SK-N-SH treated with all-trans-retinoic acid at 6 μM for 48 hours (cell line): Measurements from ENCODE around the gene GAP43.

Experiments used
- ATAC-seq: fragments of 200-7000 bp; cut with Tn5 transposase; 3 replicates; pipeline ENCODE4 v1.9.1; 2020; ENCODE audit warnings: mild to moderate bottlenecking, moderate library complexity
- CSDC2 ChIP-seq: fragments of 250-450 bp; sonication (Bioruptor Pico); IDR thresholded peaks from 2 replicates; pipeline ENCODE4 v1.5.0; 2020; ENCODE audit warnings: mild to moderate bottlenecking, moderate library complexity
- ESRRG ChIP-seq: fragments of 250-450 bp; sonication (Bioruptor Pico); IDR thresholded peaks from 2 replicates; pipeline ENCODE4 v1.6.1; 2021; ENCODE audit warnings: mild to moderate bottlenecking
- GLIS3 ChIP-seq: fragments of 250-450 bp; sonication (Bioruptor Pico); IDR thresholded peaks from 2 replicates; pipeline ENCODE4 v1.5.0; 2020; ENCODE audit warnings: mild to moderate bottlenecking, moderate library complexity
- ISL1 ChIP-seq: fragments of 250-450 bp; sonication (Bioruptor Pico); IDR thresholded peaks from 2 replicates; pipeline ENCODE4 v2.1.2; 2022; ENCODE audit warnings: mild to moderate bottlenecking, moderate library complexity
- OSR1 ChIP-seq: fragments of 250-450 bp; sonication (Bioruptor Pico); IDR thresholded peaks from 2 replicates; pipeline ENCODE4 v1.8.0; 2022; ENCODE audit warnings: moderate library complexity, mild to moderate bottlenecking, inconsistent platforms
- PPARA ChIP-seq: fragments of 250-450 bp; sonication (Bioruptor Pico); IDR thresholded peaks from 2 replicates; pipeline ENCODE4 v1.5.0; 2020; ENCODE audit warnings: mild to moderate bottlenecking, borderline replicate concordance
- RARB ChIP-seq: fragments of 250-450 bp; sonication (Bioruptor Pico); IDR thresholded peaks from 2 replicates; pipeline ENCODE4 v1.8.0; 2021; ENCODE audit warnings: mild to moderate bottlenecking, moderate library complexity
- SNAI2 ChIP-seq: fragments of 250-450 bp; sonication (Bioruptor Pico); IDR thresholded peaks from 2 replicates; pipeline ENCODE4 v1.5.0; 2020; ENCODE audit warnings: mild to moderate bottlenecking, moderate library complexity
- ZC3H10 ChIP-seq: fragments of 250-450 bp; sonication (Bioruptor Pico); IDR thresholded peaks from 2 replicates; pipeline ENCODE4 v1.5.1; 2021; ENCODE audit warnings: mild to moderate bottlenecking, moderate library complexity
- ZFP30 ChIP-seq: fragments of 450-650 bp; formaldehyde crosslinking; IDR thresholded peaks from 2 replicates; pipeline ENCODE4 v1.5.0; 2022; ENCODE audit warnings: mild to moderate bottlenecking, moderate library complexity
- ZNF565 ChIP-seq: fragments of 450-650 bp; formaldehyde crosslinking; conservative IDR thresholded peaks from 2 replicates; pipeline ENCODE4 v1.5.0; 2020; ENCODE audit warnings: low read depth, mild to moderate bottlenecking, moderate library complexity
- ZNF70 ChIP-seq: fragments of 450-650 bp; formaldehyde crosslinking; IDR thresholded peaks from 2 replicates; pipeline ENCODE4 v1.5.0; 2020; ENCODE audit warnings: mild to moderate bottlenecking, moderate library complexity
- TF ChIP-seq, protein P1 (sequence below): fragments of 250-450 bp; sonication (Bioruptor Pico); IDR thresholded peaks from 2 replicates; pipeline ENCODE4 v1.8.0; 2020; ENCODE audit warnings: mild to moderate bottlenecking, moderate library complexity, borderline replicate concordance
- TF ChIP-seq, protein P2 (sequence below): fragments of 250-450 bp; sonication (Bioruptor Pico); IDR thresholded peaks from 2 replicates; pipeline ENCODE4 v1.5.1; 2020; ENCODE audit warnings: low read depth, mild to moderate bottlenecking, moderate library complexity
- TF ChIP-seq, protein P3 (sequence below): fragments of 250-450 bp; sonication (Bioruptor Pico); IDR thresholded peaks from 2 replicates; pipeline ENCODE4 v1.5.0; 2020; ENCODE audit warnings: mild to moderate bottlenecking, moderate library complexity
- TF ChIP-seq, protein P4 (sequence below): fragments of 250-450 bp; sonication (Bioruptor Pico); IDR thresholded peaks from 2 replicates; pipeline ENCODE4 v1.5.1; 2021; ENCODE audit warnings: mild to moderate bottlenecking, moderate library complexity
- TF ChIP-seq, protein P5 (sequence below): fragments of 250-450 bp; sonication (Bioruptor Pico); IDR thresholded peaks from 2 replicates; pipeline ENCODE4 v1.8.0; 2021; ENCODE audit warnings: low read depth, mild to moderate bottlenecking, moderate library complexity, borderline replicate concordance

GAP43 gene

DNA sequence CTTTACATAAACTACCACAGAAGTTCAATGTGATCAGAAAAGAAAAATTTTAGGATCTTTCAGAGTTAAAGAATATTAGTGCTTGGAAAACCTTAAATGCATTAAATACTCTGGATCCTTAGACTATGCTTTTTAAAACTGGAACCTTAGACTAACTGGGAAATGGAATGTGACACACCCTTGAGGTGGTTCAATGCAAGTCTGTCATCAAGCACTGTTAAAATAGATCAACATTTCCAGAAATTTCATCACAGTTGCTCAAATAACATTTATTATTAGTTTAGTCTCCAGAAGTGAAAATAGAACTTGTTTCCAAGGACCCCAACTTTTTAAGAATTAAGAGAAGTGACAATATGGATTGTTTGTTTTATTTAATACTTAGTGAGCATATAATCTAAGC, 71.8 kb downstream of the GAP43 start:
- no peak for ATAC-seq
- TF ChIP-seq ZNF70 (CRISPR knock-in tag) (no peak), ESRRG (CRISPR knock-in tag) (no peak), ZNF565 (CRISPR knock-in tag) (no peak), GLIS3 (CRISPR knock-in tag) (no peak), CSDC2 (CRISPR knock-in tag) (no peak), ISL1 (CRISPR knock-in tag) (no peak), OSR1 (CRISPR knock-in tag) (no peak), ZFP30 (no peak), ZC3H10 (no peak), SNAI2 (CRISPR knock-in tag) (no peak), PPARA (CRISPR knock-in tag) (no peak)
- TF ChIP-seq, protein P1, sequence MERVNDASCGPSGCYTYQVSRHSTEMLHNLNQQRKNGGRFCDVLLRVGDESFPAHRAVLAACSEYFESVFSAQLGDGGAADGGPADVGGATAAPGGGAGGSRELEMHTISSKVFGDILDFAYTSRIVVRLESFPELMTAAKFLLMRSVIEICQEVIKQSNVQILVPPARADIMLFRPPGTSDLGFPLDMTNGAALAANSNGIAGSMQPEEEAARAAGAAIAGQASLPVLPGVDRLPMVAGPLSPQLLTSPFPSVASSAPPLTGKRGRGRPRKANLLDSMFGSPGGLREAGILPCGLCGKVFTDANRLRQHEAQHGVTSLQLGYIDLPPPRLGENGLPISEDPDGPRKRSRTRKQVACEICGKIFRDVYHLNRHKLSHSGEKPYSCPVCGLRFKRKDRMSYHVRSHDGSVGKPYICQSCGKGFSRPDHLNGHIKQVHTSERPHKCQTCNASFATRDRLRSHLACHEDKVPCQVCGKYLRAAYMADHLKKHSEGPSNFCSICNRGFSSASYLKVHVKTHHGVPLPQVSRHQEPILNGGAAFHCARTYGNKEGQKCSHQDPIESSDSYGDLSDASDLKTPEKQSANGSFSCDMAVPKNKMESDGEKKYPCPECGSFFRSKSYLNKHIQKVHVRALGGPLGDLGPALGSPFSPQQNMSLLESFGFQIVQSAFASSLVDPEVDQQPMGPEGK: no peak
- TF ChIP-seq, protein P2, sequence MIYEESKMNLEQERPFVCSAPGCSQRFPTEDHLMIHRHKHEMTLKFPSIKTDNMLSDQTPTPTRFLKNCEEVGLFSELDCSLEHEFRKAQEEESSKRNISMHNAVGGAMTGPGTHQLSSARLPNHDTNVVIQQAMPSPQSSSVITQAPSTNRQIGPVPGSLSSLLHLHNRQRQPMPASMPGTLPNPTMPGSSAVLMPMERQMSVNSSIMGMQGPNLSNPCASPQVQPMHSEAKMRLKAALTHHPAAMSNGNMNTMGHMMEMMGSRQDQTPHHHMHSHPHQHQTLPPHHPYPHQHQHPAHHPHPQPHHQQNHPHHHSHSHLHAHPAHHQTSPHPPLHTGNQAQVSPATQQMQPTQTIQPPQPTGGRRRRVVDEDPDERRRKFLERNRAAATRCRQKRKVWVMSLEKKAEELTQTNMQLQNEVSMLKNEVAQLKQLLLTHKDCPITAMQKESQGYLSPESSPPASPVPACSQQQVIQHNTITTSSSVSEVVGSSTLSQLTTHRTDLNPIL: no peak
- TF ChIP-seq, protein P3, sequence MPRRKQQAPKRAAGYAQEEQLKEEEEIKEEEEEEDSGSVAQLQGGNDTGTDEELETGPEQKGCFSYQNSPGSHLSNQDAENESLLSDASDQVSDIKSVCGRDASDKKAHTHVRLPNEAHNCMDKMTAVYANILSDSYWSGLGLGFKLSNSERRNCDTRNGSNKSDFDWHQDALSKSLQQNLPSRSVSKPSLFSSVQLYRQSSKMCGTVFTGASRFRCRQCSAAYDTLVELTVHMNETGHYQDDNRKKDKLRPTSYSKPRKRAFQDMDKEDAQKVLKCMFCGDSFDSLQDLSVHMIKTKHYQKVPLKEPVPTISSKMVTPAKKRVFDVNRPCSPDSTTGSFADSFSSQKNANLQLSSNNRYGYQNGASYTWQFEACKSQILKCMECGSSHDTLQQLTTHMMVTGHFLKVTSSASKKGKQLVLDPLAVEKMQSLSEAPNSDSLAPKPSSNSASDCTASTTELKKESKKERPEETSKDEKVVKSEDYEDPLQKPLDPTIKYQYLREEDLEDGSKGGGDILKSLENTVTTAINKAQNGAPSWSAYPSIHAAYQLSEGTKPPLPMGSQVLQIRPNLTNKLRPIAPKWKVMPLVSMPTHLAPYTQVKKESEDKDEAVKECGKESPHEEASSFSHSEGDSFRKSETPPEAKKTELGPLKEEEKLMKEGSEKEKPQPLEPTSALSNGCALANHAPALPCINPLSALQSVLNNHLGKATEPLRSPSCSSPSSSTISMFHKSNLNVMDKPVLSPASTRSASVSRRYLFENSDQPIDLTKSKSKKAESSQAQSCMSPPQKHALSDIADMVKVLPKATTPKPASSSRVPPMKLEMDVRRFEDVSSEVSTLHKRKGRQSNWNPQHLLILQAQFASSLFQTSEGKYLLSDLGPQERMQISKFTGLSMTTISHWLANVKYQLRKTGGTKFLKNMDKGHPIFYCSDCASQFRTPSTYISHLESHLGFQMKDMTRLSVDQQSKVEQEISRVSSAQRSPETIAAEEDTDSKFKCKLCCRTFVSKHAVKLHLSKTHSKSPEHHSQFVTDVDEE (CRISPR knock-in tag): no peak
- TF ChIP-seq, protein P4, sequence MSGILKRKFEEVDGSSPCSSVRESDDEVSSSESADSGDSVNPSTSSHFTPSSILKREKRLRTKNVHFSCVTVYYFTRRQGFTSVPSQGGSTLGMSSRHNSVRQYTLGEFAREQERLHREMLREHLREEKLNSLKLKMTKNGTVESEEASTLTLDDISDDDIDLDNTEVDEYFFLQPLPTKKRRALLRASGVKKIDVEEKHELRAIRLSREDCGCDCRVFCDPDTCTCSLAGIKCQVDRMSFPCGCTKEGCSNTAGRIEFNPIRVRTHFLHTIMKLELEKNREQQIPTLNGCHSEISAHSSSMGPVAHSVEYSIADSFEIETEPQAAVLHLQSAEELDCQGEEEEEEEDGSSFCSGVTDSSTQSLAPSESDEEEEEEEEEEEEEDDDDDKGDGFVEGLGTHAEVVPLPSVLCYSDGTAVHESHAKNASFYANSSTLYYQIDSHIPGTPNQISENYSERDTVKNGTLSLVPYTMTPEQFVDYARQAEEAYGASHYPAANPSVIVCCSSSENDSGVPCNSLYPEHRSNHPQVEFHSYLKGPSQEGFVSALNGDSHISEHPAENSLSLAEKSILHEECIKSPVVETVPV (CRISPR knock-in tag): no peak
- TF ChIP-seq, all 23 proteins: peak for 0

DNA sequence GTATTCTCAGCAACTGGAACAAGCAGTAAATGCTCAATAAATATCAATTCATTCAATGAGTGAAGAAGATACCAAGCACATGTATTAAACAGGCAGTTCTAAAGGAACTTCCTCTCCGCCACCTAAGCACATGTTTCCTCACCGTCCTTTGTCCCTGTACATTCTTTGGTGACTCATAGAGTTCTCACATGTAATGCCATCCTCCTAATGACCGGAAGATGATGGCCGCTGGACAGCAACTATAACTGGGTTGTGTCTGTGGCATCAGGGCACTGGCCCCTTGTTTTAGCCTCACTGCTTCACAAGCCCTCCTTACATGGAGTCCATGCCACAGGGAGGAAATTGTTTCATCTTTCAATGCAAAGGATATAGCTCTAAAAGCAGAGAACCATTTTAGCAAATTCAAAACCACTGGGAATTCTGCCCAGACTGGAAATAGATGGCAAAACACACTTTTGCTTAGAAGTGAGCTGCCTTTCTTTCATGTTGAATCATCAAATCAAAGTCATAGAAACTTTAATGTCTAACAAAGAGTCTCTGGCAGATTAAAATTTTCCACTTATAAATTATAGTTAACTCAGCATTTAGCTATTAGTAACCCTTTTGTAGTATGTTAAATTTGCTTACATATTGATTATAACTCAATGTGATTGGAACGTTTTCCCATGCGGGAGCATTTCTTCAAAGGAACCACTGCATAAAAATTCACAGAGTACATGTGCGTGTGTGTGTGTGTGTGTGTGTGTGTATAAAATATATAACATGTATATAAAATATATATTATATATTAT, 74.1 kb downstream of the GAP43 start:
- TF ChIP-seq, protein P1: no peak
- TF ChIP-seq RARB (CRISPR knock-in tag) (no peak), ZNF565 (CRISPR knock-in tag) (no peak), GLIS3 (CRISPR knock-in tag) (no peak), CSDC2 (CRISPR knock-in tag) (no peak), PPARA (CRISPR knock-in tag) (no peak)
- TF ChIP-seq, protein P2: no peak
- TF ChIP-seq, protein P5, sequence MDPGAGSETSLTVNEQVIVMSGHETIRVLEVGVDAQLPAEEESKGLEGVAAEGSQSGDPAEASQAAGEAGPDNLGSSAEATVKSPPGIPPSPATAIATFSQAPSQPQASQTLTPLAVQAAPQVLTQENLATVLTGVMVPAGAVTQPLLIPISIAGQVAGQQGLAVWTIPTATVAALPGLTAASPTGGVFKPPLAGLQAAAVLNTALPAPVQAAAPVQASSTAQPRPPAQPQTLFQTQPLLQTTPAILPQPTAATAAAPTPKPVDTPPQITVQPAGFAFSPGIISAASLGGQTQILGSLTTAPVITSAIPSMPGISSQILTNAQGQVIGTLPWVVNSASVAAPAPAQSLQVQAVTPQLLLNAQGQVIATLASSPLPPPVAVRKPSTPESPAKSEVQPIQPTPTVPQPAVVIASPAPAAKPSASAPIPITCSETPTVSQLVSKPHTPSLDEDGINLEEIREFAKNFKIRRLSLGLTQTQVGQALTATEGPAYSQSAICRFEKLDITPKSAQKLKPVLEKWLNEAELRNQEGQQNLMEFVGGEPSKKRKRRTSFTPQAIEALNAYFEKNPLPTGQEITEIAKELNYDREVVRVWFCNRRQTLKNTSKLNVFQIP (CRISPR knock-in tag): no peak
- no peak for ATAC-seq
